K562 (cell line): ENCODE data around the gene TGM1. TPM values are rescaled to one million over a fixed set of nuclear protein-coding genes. Genes with fewer than 3 reads are reported as not detected.

Experiments
- ATAC-seq: fragments of 200-7000 bp; cut with Tn5 transposase; 3 replicates; pipeline ENCODE4 v1.9.1; 2020; ENCODE audit warnings: moderate library complexity
- BruUV-seq: library from RNA; stranded (reverse); fragments of 400-500 nt; replicated peaks from 2 replicates; lab custom pipeline; 2021; lab: Mats Ljungman, UMichigan
- CTCF ChIA-PET: fragments of 300-600 bp; formaldehyde crosslinking; extraction: SDS; loops from one replicate; lab custom pipeline; 2021; ENCODE audit warnings: low intra/inter-chr PET ratio; lab: Yijun Ruan, JAX
- POLR2A ChIA-PET: fragments of 300-600, 350-650 bp; sonication (Branson Sonifier 250); formaldehyde crosslinking; extraction: SDS; loops from one replicate; lab custom pipeline; 2021; ENCODE audit warnings: antibody characterized with exemption, inconsistent platforms; lab: Yijun Ruan, JAX
- DNase-seq, 4 experiments: peaks; one replicate each; pipeline versions ENCODE4 v3.0.0 to v3.0.0-alpha.2; 2011 to 2018; ENCODE audit warnings: low spot score in 3 of 4, mixed read lengths in 3 of 4; ENCODE audit errors: extremely low read depth in 1 of 4
- FAIRE-seq: peaks from 2 replicates; lab custom pipeline; 2011; peaks lifted over from hg19 to GRCh38; lab: Jason Lieb, UNC
- H2AFZ ChIP-seq: 2 replicates; pipeline ENCODE4 v1.6.0; 2011; ENCODE audit warnings: low read depth, low read length, control low read depth, inconsistent platforms
- H3K27ac ChIP-seq: fragments of 200-600 bp; 3 replicates; pipeline ENCODE4 v1.8.0; 2011; ENCODE audit warnings: low read depth, mild to moderate bottlenecking, control low read depth, inconsistent platforms, low read length, moderate library complexity, mixed read lengths; ENCODE audit errors: extremely low read depth
- H3K27me3 ChIP-seq, 2 experiments: fragments of 300-600 bp in 1 of 2; 2 replicates in 1 of 2; 3 replicates in 1 of 2; pipeline versions ENCODE4 v1.6.0 to v1.8.0; 2011; ENCODE audit warnings: inconsistent platforms in 2 of 2, low read length in 2 of 2, mild to moderate bottlenecking in 1 of 2, mixed read lengths in 1 of 2, moderate library complexity in 1 of 2; ENCODE audit not compliant: control insufficient read depth in 2 of 2, insufficient read depth in 2 of 2
- H3K36me3 ChIP-seq: fragments of 300-600 bp; 3 replicates; pipeline ENCODE4 v1.8.0; 2011; ENCODE audit warnings: mild to moderate bottlenecking, low read length, inconsistent platforms; ENCODE audit not compliant: control insufficient read depth, insufficient read depth
- H3K4me1 ChIP-seq, 2 experiments: fragments of 200-600 bp in 1 of 2; replicated peaks in 1 of 2; 2 replicates in 1 of 2; 3 replicates in 1 of 2; pipeline versions ENCODE4 v1.5.1 to v1.8.0; 2011; ENCODE audit warnings: inconsistent platforms in 2 of 2, low read length in 2 of 2, mild to moderate bottlenecking in 1 of 2, mixed read lengths in 1 of 2, moderate library complexity in 1 of 2; ENCODE audit not compliant: control insufficient read depth in 2 of 2, insufficient read depth in 2 of 2
- H3K4me2 ChIP-seq: 2 replicates; pipeline ENCODE4 v1.6.1; 2011; ENCODE audit warnings: low read length, control low read depth, inconsistent platforms, mixed read lengths; ENCODE audit not compliant: insufficient read depth
- H3K4me3 ChIP-seq: fragments of 200-600 bp; sonication (generic), shearing (Covaris generic); 2 replicates; pipeline ENCODE4 v1.5.1; 2016; ENCODE audit warnings: control low read depth, inconsistent platforms
- H3K79me2 ChIP-seq: fragments of 200-600 bp; 3 replicates; pipeline ENCODE4 v1.8.0; 2011; ENCODE audit warnings: low read length, inconsistent platforms; ENCODE audit not compliant: control insufficient read depth, insufficient read depth
- H3K9ac ChIP-seq, 2 experiments: 2 replicates each; pipeline versions ENCODE4 v1.6.0 to v1.6.1; 2011; ENCODE audit warnings: low read depth in 2 of 2, low read length in 2 of 2, control low read depth in 1 of 2, inconsistent platforms in 1 of 2, mild to moderate bottlenecking in 1 of 2, mixed read lengths in 1 of 2; ENCODE audit not compliant: insufficient read depth in 1 of 2
- H3K9me1 ChIP-seq: one replicate; pipeline ENCODE4 v1.6.0; 2011; ENCODE audit warnings: inconsistent platforms, mild to moderate bottlenecking, low read length, moderate library complexity; ENCODE audit not compliant: control insufficient read depth, insufficient read depth
- H3K9me3 ChIP-seq: replicated peaks from 2 replicates; pipeline ENCODE4 v1.5.1; 2011; ENCODE audit warnings: low read depth, low read length, inconsistent platforms; ENCODE audit not compliant: control insufficient read depth, insufficient read depth
- H4K20me1 ChIP-seq: replicated peaks from 2 replicates; pipeline ENCODE4 v1.6.1; 2011; ENCODE audit warnings: low read length, inconsistent platforms, mixed read lengths; ENCODE audit not compliant: control insufficient read depth, insufficient read depth
- CREBBP ChIP-seq: IDR thresholded peaks from one replicate; pipeline ENCODE4 v1.6.1; 2012; ENCODE audit warnings: low read depth, mild to moderate bottlenecking, control low read depth, inconsistent platforms, low read length
- ZBTB33 ChIP-seq: sonication (generic); formaldehyde crosslinking; IDR thresholded peaks from 2 replicates; pipeline ENCODE4 v1.8.1; 2023; ENCODE audit warnings: mild to moderate bottlenecking, missing genetic modification reagents
- WGBS: fragments of 100-300 bp; shearing (Covaris generic); methylation state at CpG from one replicate; pipeline ENCODE4 v1.1.6; 2016; ENCODE audit warnings: low coverage, mixed read lengths; ENCODE audit not compliant: insufficient coverage; ENCODE audit errors: missing lambda C conversion rate; 5-methylcytosine and 5-hydroxymethylcytosine counted together
- in situ Hi-C: fragments of 300-500 bp; cut with MboI; formaldehyde crosslinking; loops from 4 replicates; pipeline ENCODE4 v1.15.0; 2018; ENCODE audit warnings: inconsistent platforms, mixed read lengths
- intact Hi-C: fragments of 100-400 bp; cut with micrococcal nuclease; formaldehyde crosslinking; loops from 2 replicates; pipeline ENCODE4 v1.14.2; 2022
- polyA plus RNA-seq, 8 experiments: library from polyadenylated mRNA; depleted of rRNA in 4 of 8; stranded (reverse) in 5 of 8; unstranded in 3 of 8; fragments of >200 nt; fragmentation: Nextera tagmentation in 2 of 8; fragmentation: Illumina TruSeq in 1 of 8; extraction: Ambion mirVana in 2 of 8; extraction: Trizol in 1 of 8; gene quantifications; 2 replicates each; pipeline versions ENCODE4 v1.2.1 to v1.2.3, GENCODE V29; 2011 to 2014; ENCODE audit warnings: inconsistent platforms in 1 of 8, missing spikeins in 1 of 8
- total RNA-seq, 7 experiments: library from RNA; depleted of rRNA in 6 of 7; stranded (reverse); fragments of >200 nt in 6 of 7; fragmentation: Illumina TruSeq in 2 of 7; extraction: Trizol in 2 of 7; gene quantifications; 2 replicates each; pipeline versions ENCODE4 v1.2.1 to v1.2.3, GENCODE V29; 2011 to 2021; ENCODE audit warnings: low replicate concordance in 1 of 7

The TGM1 gene
- total and polyA plus RNA-seq, 9 of the 15 experiments (the other 6 are each of a cell fraction or from before 2014, with no cell fraction given): 0.13 to 4.4 (median 0.88) TPM

GRCh38 chr14:24310646-24311604, 47.9 kb upstream of the TGM1 start, which contains the start of gene LTB4R:
Gene LTB4R (plus strand): TSS chr14:24311502. CDS start chr14:24315652, 4,150 bp downstream.
- Histone ChIP-seq H4K20me1 (no peaks in the 10 kb centered on the region), H3K79me2 (no peaks in the 10 kb centered on the region), H3K4me2 (no peak within 1 kb of the TSS), H3K9me3 (no peaks in the 10 kb centered on the region), H3K4me3 (no peak within 1 kb of the TSS), H3K9ac (no peak within 1 kb of the TSS), H3K27me3 (no peaks in the 10 kb centered on the region), H3K27ac (no peak within 1 kb of the TSS), H3K9me1 (no peaks in the 10 kb centered on the region), H2AFZ (no peak within 1 kb of the TSS)
- in situ Hi-C loops: no loop called here
- no peak for DNase-seq
- POLR2A ChIA-PET: interaction anchor here (0.6 kb wide), 1 partner anchor 165 kb away, joined by 4 read pairs; no protein-coding TSS in a partner anchor
- 97% methylated on average over 42 of the region's 99 CpGs for WGBS
- CTCF ChIA-PET: no interaction called here
- intact Hi-C loops: no loop called here
- no TSS peak for BruUV-seq
- TF ChIP-seq CREBBP (no peak), ZBTB33 (CRISPR knock-in tag) (peak; percentile 92)
- TF ChIP-seq, all 486 proteins: peak for 1
- Histone ChIP-seq H3K36me3 (peaks cover 39% of the 10 kb centered on the region; the same call in 2 of the 3 replicates), H3K4me1 (peaks cover 8 to 11% of the 10 kb centered on the region in 2 experiments; a peak in 4 of 5 replicates)
- FAIRE-seq: no peak
- no peak for ATAC-seq
